C4-2B (cell line): ENCODE results near the gene FAM120B.

Source experiments
- H3K27ac ChIP-seq: fragments of 450-650 bp; 2 replicates; pipeline ENCODE4 v1.5.1; 2017
- CTCF ChIP-seq: fragments of 450-650 bp; conservative IDR thresholded peaks from 2 replicates; pipeline ENCODE4 v1.5.1; 2017; ENCODE audit warnings: mild to moderate bottlenecking
- ZFX ChIP-seq: fragments of 450-650 bp; IDR thresholded peaks from 2 replicates; pipeline ENCODE4 v1.6.1; 2017

FAM120B gene

GRCh38 chr6:170365593-170365992 is 59.0 kb downstream of the FAM120B start:
- TF ChIP-seq ZFX (no peak), CTCF (no peak)
- no peak overlapping the region for H3K27ac ChIP-seq

- no peak for TF ChIP-seq CTCF
- TF ChIP-seq ZFX, result no peak
- H3K27ac ChIP-seq, result no peak overlapping the region
Measured at GRCh38 chr6:170366248-170366960, 59.8 kb downstream of the FAM120B start.

GRCh38 chr6:170367241-170367640 is 60.7 kb downstream of the FAM120B start:
- H3K27ac ChIP-seq, result no peak overlapping the region
- TF ChIP-seq CTCF (no peak), ZFX (no peak)

GRCh38 chr6:170368544-170368943 is 62.0 kb downstream of the FAM120B start:
- H3K27ac ChIP-seq, result no peak overlapping the region
- TF ChIP-seq CTCF (no peak), ZFX (no peak)

- TF ChIP-seq CTCF (no peak), ZFX (no peak)
- no peak overlapping the region for H3K27ac ChIP-seq
Measured at GRCh38 chr6:170369403-170369802, 62.8 kb downstream of the FAM120B start.

- no peak overlapping the region for H3K27ac ChIP-seq
- no peak for TF ChIP-seq ZFX
- no peak for TF ChIP-seq CTCF
Measured at GRCh38 chr6:170370416-170370815, 63.9 kb downstream of the FAM120B start.

GRCh38 chr6:170371080-170371479 is 64.5 kb downstream of the FAM120B start:
- no peak overlapping the region for H3K27ac ChIP-seq
- TF ChIP-seq CTCF (no peak), ZFX (no peak)
